ENCODE results near the gene TMEM271.

- no peak for TF ChIP-seq CTCF (IDR thresholded peaks at IDR 0.05)
- no peak for TF ChIP-seq POLR2A (IDR thresholded peaks at IDR 0.05)
Observed at GRCh38 chr4:616091-616490, 40.0 kb upstream of the TMEM271 start.

All from transverse colon (tissue), 3 donors.